Urinary bladder (tissue), 4 donors: ENCODE measurements around the gene MYH7. TPM values are rescaled to one million over a fixed set of nuclear protein-coding genes. Genes with fewer than 3 reads are reported as not detected.
"Not testable (repeated sequence)": the region's sequence is repeated elsewhere in the genome, so short reads cannot be mapped to it uniquely, and the experiment has no call there.

Experiments
- DNase-seq: peaks from one replicate; pipeline ENCODE4 v3.0.0-alpha.2; 2015; ENCODE audit errors: extremely low spot score
- H3K27ac ChIP-seq: one replicate; pipeline ENCODE4 v1.5.1; 2013; ENCODE audit warnings: low read depth, mild to moderate bottlenecking, moderate library complexity
- H3K36me3 ChIP-seq: one replicate; pipeline ENCODE4 v1.6.1; 2013; ENCODE audit warnings: mild to moderate bottlenecking, moderate library complexity; ENCODE audit not compliant: insufficient read depth
- H3K4me1 ChIP-seq: one replicate; pipeline ENCODE4 v1.6.1; 2013; ENCODE audit warnings: mild to moderate bottlenecking, moderate library complexity; ENCODE audit not compliant: insufficient read depth
- H3K4me3 ChIP-seq: one replicate; pipeline ENCODE4 v1.5.1; 2013; ENCODE audit warnings: low read depth, low read length
- WGBS: extraction: QIAGEN DNeasy Blood & Tissue Kit; methylation state at CpG from one replicate; pipeline ENCODE4 v1.1.7; 2013; 5-methylcytosine and 5-hydroxymethylcytosine counted together
- polyA plus RNA-seq: library from polyadenylated mRNA; stranded (reverse); fragments of 200-250 nt; gene quantifications from one replicate; pipeline ENCODE4 v1.2.3, GENCODE V29; 2013
- total RNA-seq: library from RNA; depleted of rRNA; stranded (reverse); fragments of >200 nt; gene quantifications from one replicate; pipeline ENCODE4 v1.2.3, GENCODE V29; 2014
- donor health status: healthy with polysubstance abuse.
- donor health status: healthy.

Gene MYH7
- total and polyA plus RNA-seq, 2 donors: 29.9 TPM; not detected in 1

- H3K36me3 ChIP-seq: no peaks in the 10 kb centered on the region
- DNase-seq: no peak
- WGBS: 67% methylated on average over 7 of the region's 7 CpGs
Measured at GRCh38 chr14:23403139-23403438, 32.4 kb downstream of the MYH7 start.

GRCh38 chr14:23402296-23403138, 32.9 kb downstream of the MYH7 start:
- WGBS: 62% methylated on average over 25 of the region's 25 CpGs
- Histone ChIP-seq H3K36me3 (no peaks in the 10 kb centered on the region), H3K27ac (no peak overlapping the region), H3K4me1 (no peaks in the 10 kb centered on the region), H3K4me3 (no peak overlapping the region)
- DNase-seq: no peak

More at GRCh38 chr14:23403139-23403438, 32.4 kb downstream of the MYH7 start:
- Histone ChIP-seq H3K4me1 (no peaks in the 10 kb centered on the region), H3K4me3 (no peak overlapping the region), H3K27ac (no peak overlapping the region)

- Histone ChIP-seq H3K36me3 (no peaks in the 10 kb centered on the region), H3K4me1 (no peaks in the 10 kb centered on the region), H3K27ac (no peak overlapping the region), H3K4me3 (no peak overlapping the region)
- DNase-seq: no peak
- 80% methylated on average over 4 of the region's 4 CpGs for WGBS
Measured at GRCh38 chr14:23401291-23401690, 34.2 kb downstream of the MYH7 start.

- WGBS: 90% methylated on average over 16 of the region's 16 CpGs
- H3K27ac ChIP-seq, H3K36me3 ChIP-seq, H3K4me3 ChIP-seq, H3K4me1 ChIP-seq, DNase-seq: not testable (repeated sequence)
Measured at GRCh38 chr14:23400496-23401149, 34.8 kb downstream of the MYH7 start.

- Histone ChIP-seq H3K4me1 (no peaks in the 10 kb centered on the region), H3K27ac (no peak overlapping the region), H3K4me3 (no peak overlapping the region), H3K36me3 (no peaks in the 10 kb centered on the region)
- 69% methylated on average over 6 of the region's 6 CpGs for WGBS
- no peak for DNase-seq
Measured at GRCh38 chr14:23399591-23399990, 35.9 kb downstream of the MYH7 start.

- Histone ChIP-seq H3K4me1 (no peaks in the 10 kb centered on the region), H3K4me3 (no peak overlapping the region), H3K36me3 (no peaks in the 10 kb centered on the region), H3K27ac (no peak overlapping the region)
- no peak for DNase-seq
- WGBS: 91% methylated on average over 3 of the region's 3 CpGs
Measured at GRCh38 chr14:23399136-23399535, 36.3 kb downstream of the MYH7 start.

GRCh38 chr14:23398348-23398747, 37.1 kb downstream of the MYH7 start:
- Histone ChIP-seq H3K4me1 (no peaks in the 10 kb centered on the region), H3K4me3 (no peak overlapping the region), H3K27ac (no peak overlapping the region), H3K36me3 (no peaks in the 10 kb centered on the region)
- DNase-seq: no peak
- 91% methylated on average over 4 of the region's 4 CpGs for WGBS

GRCh38 chr14:23396781-23397407, 38.6 kb downstream of the MYH7 start:
- Histone ChIP-seq H3K27ac (no peak overlapping the region), H3K4me3 (no peak overlapping the region), H3K36me3 (no peaks in the 10 kb centered on the region), H3K4me1 (no peaks in the 10 kb centered on the region)
- no peak for DNase-seq
- WGBS: 93% methylated on average over 10 of the region's 10 CpGs

- Histone ChIP-seq H3K36me3 (no peaks in the 10 kb centered on the region), H3K4me3 (no peak overlapping the region), H3K4me1 (no peaks in the 10 kb centered on the region), H3K27ac (no peak overlapping the region)
- WGBS: 92% methylated on average over 10 of the region's 10 CpGs
- DNase-seq: no peak
Measured at GRCh38 chr14:23396126-23396525, 39.3 kb downstream of the MYH7 start.

GRCh38 chr14:23392613-23393012, 42.8 kb downstream of the MYH7 start:
- no peaks in the 10 kb centered on the region for H3K4me1 ChIP-seq
- no peak for DNase-seq
- H3K36me3 ChIP-seq: no peaks in the 10 kb centered on the region
- 79% methylated on average over 7 of the region's 7 CpGs for WGBS
- no peak overlapping the region for H3K27ac ChIP-seq
- H3K4me3 ChIP-seq: no peak overlapping the region

GRCh38 chr14:23389871-23390270, 45.6 kb downstream of the MYH7 start:
- 90% methylated on average over 4 of the region's 19 CpGs for WGBS
- not testable (repeated sequence) for H3K27ac ChIP-seq, H3K36me3 ChIP-seq, H3K4me3 ChIP-seq, DNase-seq, H3K4me1 ChIP-seq

GRCh38 chr14:23389396-23389795, 46.1 kb downstream of the MYH7 start:
- no peak overlapping the region for H3K4me3 ChIP-seq
- DNase-seq: no peak
- no peaks in the 10 kb centered on the region for H3K36me3 ChIP-seq
- 77% methylated on average over 12 of the region's 12 CpGs for WGBS
- no peaks in the 10 kb centered on the region for H3K4me1 ChIP-seq
- no peak overlapping the region for H3K27ac ChIP-seq

GRCh38 chr14:23388996-23389395, 46.5 kb downstream of the MYH7 start:
- DNase-seq: no peak
- H3K36me3 ChIP-seq: no peaks in the 10 kb centered on the region
- H3K27ac ChIP-seq: no peak overlapping the region
- no peaks in the 10 kb centered on the region for H3K4me1 ChIP-seq
- no peak overlapping the region for H3K4me3 ChIP-seq
- 92% methylated on average over 8 of the region's 8 CpGs for WGBS
